SK-N-MC (cell line): ENCODE data around the gene ADORA3.

Source experiments
- EZH2 ChIP-seq: fragments of 200-600 bp; sonication (generic); IDR thresholded peaks from one replicate; pipeline ENCODE4 v1.6.1; 2017; ENCODE audit warnings: antibody characterized with exemption
- POLR2AphosphoS5 ChIP-seq: IDR thresholded peaks from 2 replicates; pipeline ENCODE4 v1.6.1; 2012; ENCODE audit warnings: mild to moderate bottlenecking, low read depth, low read length, borderline replicate concordance

DNA sequence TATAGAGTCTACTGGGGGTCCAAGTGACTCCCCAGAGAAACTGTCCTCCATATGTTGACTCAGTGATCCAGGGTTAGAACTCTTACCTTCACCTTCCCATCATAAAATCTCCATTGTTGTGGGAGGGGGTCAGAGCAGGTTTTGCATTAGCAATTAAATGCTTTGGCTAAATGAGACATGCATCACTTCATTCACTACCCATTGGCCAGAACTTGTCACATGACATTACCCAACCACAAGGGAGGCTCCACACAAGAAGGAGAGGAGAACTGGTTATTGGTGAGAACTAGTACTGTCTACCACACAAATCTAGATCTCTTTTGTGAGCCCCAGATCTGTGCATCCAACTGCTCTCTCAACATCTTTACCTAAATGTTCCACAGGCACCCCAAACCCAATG is 33.9 kb downstream of the ADORA3 start:
- TF ChIP-seq POLR2AphosphoS5 (no peak), EZH2 (no peak)
